ENCODE measurements around the gene JAZF1.

GRCh38 chr7:28037220-28038010, 143.2 kb downstream of the JAZF1 start:
- TF ChIP-seq CTCF (IDR thresholded peaks at IDR 0.05) (no peak), POLR2A (IDR thresholded peaks at IDR 0.05) (no peak)
